Transverse colon (tissue), 4 donors: ENCODE data around the gene NCKAP5. TPM values are rescaled to one million over a fixed set of nuclear protein-coding genes. Genes with fewer than 3 reads are reported as not detected.

ENCODE experiments used
- DNase-seq: peaks from one replicate; pipeline ENCODE4 v3.0.0-alpha.2; 2019
- H3K27ac ChIP-seq, 4 donors: fragments of 200-600 bp; sonication (generic); 2 replicates each; pipeline ENCODE4 v1.5.1; 2016 to 2018; ENCODE audit warnings: inconsistent platforms in 4 of 4
- H3K27me3 ChIP-seq: fragments of 200-600 bp; sonication (generic); 2 replicates; pipeline ENCODE4 v1.5.1; 2017; ENCODE audit warnings: inconsistent platforms
- H3K36me3 ChIP-seq, 4 donors: fragments of 200-600 bp; sonication (generic); 2 replicates each; pipeline ENCODE4 v1.5.1; 2017 to 2019; ENCODE audit warnings: inconsistent platforms in 4 of 4
- H3K4me1 ChIP-seq, 4 donors: fragments of 200-600 bp; sonication (generic); 2 replicates each; pipeline ENCODE4 v1.5.1; 2017 to 2020; ENCODE audit warnings: inconsistent platforms in 4 of 4
- H3K4me3 ChIP-seq, 4 donors: fragments of 200-600 bp; sonication (generic); 1 replicate in 1 of 4; 2 replicates in 3 of 4; pipeline versions ENCODE4 v1.5.1 to v1.6.1; 2017 to 2019; ENCODE audit warnings: inconsistent platforms in 4 of 4
- H3K9me3 ChIP-seq, 2 donors: fragments of 200-600 bp; sonication (generic); 2 replicates each; pipeline ENCODE4 v1.5.1; 2017 to 2019; ENCODE audit warnings: inconsistent platforms in 2 of 2
- EP300 ChIP-seq: sonication (generic); formaldehyde crosslinking; IDR thresholded peaks from one replicate; pipeline ENCODE4 v1.6.1; 2017; ENCODE audit warnings: antibody characterized with exemption, low read depth
- POLR2A ChIP-seq: fragments of 450-650 bp; IDR thresholded peaks from one replicate; pipeline ENCODE4 v1.6.1; 2016; ENCODE audit warnings: antibody characterized with exemption, mild to moderate bottlenecking, moderate library complexity
- POLR2AphosphoS5 ChIP-seq, 3 donors: sonication (generic); formaldehyde crosslinking; IDR thresholded peaks; one replicate each; pipeline ENCODE4 v1.6.1; 2016; ENCODE audit warnings: antibody characterized with exemption in 3 of 3
- WGBS, 2 donors: methylation state at CpG; one replicate each; pipeline ENCODE4 v1.1.5; 2018; ENCODE audit warnings: low coverage in 1 of 2; 5-methylcytosine and 5-hydroxymethylcytosine counted together
- in situ Hi-C, 4 donors: fragments of 200-750 bp; cut with MboI; loops; one replicate each; pipeline versions ENCODE4 v1.15.0 to v1.15.1; 2017; ENCODE audit warnings: low sequenced_read_pairs in 3 of 4, low pct_ligation_motif_present in 1 of 4, low pct_unique_long_range_greater_than_20kb in 1 of 4
- intact Hi-C: fragments of 100-400 bp; cut with DNase I; formaldehyde crosslinking; loops from one replicate; pipeline ENCODE4 v1.15.1; 2023; ENCODE audit warnings: low total_unique reads
- total RNA-seq, 4 donors: library from RNA; depleted of rRNA; stranded (reverse); fragments of >200 nt; gene quantifications; one replicate each; pipeline ENCODE4 v1.1.0, GENCODE V29; 2016
- TF ChIP-seq, protein P1 (sequence below), 5 experiments: fragments of 200-600 bp in 3 of 5; fragments of 450-650 bp in 2 of 5; sonication (generic) in 3 of 5; IDR thresholded peaks; 1 replicate in 2 of 5; 2 replicates in 3 of 5; pipeline ENCODE4 v1.5.1; 2016 to 2017; ENCODE audit warnings: antibody characterized with exemption in 5 of 5, inconsistent platforms in 3 of 5, mild to moderate bottlenecking in 2 of 5, moderate library complexity in 1 of 5

Gene NCKAP5
- total RNA-seq, 4 donors from 2014 or later: 1.1 to 10.9 (median 5.0) TPM

GRCh38 chr2:132680544-132680943 is 887.7 kb downstream of the NCKAP5 start:
- Histone ChIP-seq H3K27me3 (no peaks in the 10 kb centered on the region), H3K4me1 (no peaks in the 10 kb centered on the region), H3K36me3 (no peaks in the 10 kb centered on the region), H3K9me3 (no peaks in the 10 kb centered on the region), H3K4me3 (no peak overlapping the region), H3K27ac (no peak overlapping the region)
- DNase-seq: no peak
- WGBS, 2 donors: 73 to 78% methylated on average over 3 of the region's 3 CpGs
- intact Hi-C loops (no loop called here), in situ Hi-C loops (no loop called here)
- TF ChIP-seq POLR2A: no peak
- TF ChIP-seq EP300: no peak
- no peak for TF ChIP-seq POLR2AphosphoS5 (IDR thresholded peaks at IDR 0.05)
- TF ChIP-seq, protein P1, sequence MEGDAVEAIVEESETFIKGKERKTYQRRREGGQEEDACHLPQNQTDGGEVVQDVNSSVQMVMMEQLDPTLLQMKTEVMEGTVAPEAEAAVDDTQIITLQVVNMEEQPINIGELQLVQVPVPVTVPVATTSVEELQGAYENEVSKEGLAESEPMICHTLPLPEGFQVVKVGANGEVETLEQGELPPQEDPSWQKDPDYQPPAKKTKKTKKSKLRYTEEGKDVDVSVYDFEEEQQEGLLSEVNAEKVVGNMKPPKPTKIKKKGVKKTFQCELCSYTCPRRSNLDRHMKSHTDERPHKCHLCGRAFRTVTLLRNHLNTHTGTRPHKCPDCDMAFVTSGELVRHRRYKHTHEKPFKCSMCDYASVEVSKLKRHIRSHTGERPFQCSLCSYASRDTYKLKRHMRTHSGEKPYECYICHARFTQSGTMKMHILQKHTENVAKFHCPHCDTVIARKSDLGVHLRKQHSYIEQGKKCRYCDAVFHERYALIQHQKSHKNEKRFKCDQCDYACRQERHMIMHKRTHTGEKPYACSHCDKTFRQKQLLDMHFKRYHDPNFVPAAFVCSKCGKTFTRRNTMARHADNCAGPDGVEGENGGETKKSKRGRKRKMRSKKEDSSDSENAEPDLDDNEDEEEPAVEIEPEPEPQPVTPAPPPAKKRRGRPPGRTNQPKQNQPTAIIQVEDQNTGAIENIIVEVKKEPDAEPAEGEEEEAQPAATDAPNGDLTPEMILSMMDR (IDR thresholded peaks at IDR 0.05): no peak

DNA sequence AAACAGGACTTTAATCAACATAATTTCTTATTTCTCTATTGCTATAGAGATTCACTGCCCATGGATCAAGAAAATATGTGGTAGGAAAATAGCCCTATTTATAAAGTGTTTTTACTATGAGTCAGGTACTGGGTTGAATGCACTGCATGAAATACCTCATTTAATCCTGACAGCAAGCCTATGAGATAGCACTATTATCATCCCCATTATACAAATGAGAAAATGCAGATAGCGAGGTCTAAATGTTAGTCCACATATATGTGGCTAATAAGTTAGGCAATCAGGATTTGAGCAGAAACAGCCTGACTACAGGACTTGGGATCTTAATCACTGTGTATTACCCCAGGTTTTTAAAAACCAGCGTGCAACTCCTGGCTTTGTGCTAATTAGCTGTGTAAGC is 889.8 kb downstream of the NCKAP5 start:
- Histone ChIP-seq H3K27ac (no peak overlapping the region), H3K9me3 (no peaks in the 10 kb centered on the region), H3K27me3 (no peaks in the 10 kb centered on the region), H3K4me1 (no peaks in the 10 kb centered on the region), H3K4me3 (no peak overlapping the region), H3K36me3 (no peaks in the 10 kb centered on the region)
- in situ Hi-C loops: no loop called here
- TF ChIP-seq EP300 (no peak), POLR2AphosphoS5 (IDR thresholded peaks at IDR 0.05) (no peak), POLR2A (no peak)
- TF ChIP-seq, protein P1 (IDR thresholded peaks at IDR 0.05): no peak
- intact Hi-C loops: no loop called here
- 98 to 100% methylated on average over 1 to 2 of the region's 2 CpGs for WGBS, 2 donors
- DNase-seq: no peak

DNA sequence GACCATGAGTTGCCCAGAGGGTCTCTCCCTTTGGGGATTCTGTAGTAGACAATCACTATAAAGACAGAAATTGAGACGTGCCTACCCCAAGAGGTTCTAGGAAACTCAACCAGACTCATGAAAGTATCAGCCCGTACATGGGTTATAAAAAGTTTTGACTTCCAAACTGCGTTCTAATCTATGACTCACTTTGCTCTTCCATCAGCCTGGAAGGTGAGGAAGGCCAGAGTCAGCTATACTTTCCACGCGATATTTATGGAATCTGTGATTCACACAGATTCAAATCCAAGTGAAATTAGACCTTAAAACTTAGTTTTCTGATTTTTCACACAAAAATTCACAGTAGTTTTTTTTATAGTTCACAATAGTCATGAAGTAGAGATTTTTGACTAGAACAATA is 890.6 kb downstream of the NCKAP5 start:
- Histone ChIP-seq H3K36me3 (no peaks in the 10 kb centered on the region), H3K9me3 (no peaks in the 10 kb centered on the region), H3K4me1 (no peaks in the 10 kb centered on the region), H3K4me3 (no peak overlapping the region), H3K27me3 (no peaks in the 10 kb centered on the region), H3K27ac (no peak overlapping the region)
- intact Hi-C loops: no loop called here
- no peak for DNase-seq
- no peak for TF ChIP-seq EP300
- 87 to 89% methylated on average over 4 to 5 of the region's 5 CpGs for WGBS, 2 donors
- in situ Hi-C loops: no loop called here

GRCh38 chr2:132676999-132677398 is 891.3 kb downstream of the NCKAP5 start:
- H3K4me1 ChIP-seq: no peaks in the 10 kb centered on the region
- H3K9me3 ChIP-seq: no peaks in the 10 kb centered on the region
- DNase-seq: no peak
- 40 to 54% methylated on average over 2 of the region's 2 CpGs for WGBS, 2 donors
- intact Hi-C loops (no loop called here), in situ Hi-C loops (no loop called here)
- no peak for TF ChIP-seq POLR2AphosphoS5 (IDR thresholded peaks at IDR 0.05)
- TF ChIP-seq, protein P1 (IDR thresholded peaks at IDR 0.05): no peak
- no peak for TF ChIP-seq EP300
- no peak for TF ChIP-seq POLR2A
- no peak overlapping the region for H3K4me3 ChIP-seq
- H3K27ac ChIP-seq: no peak overlapping the region
- no peaks in the 10 kb centered on the region for H3K27me3 ChIP-seq
- H3K36me3 ChIP-seq: no peaks in the 10 kb centered on the region
